GM21786 (cell line): ENCODE data around the gene CTNNA2.

Experiments
- ATAC-seq: cut with Tn5 transposase; IDR thresholded peaks from one replicate; pipeline ENCODE4 v1.9.1; 2021; ENCODE audit not compliant: unreplicated experiment

The CTNNA2 gene

DNA sequence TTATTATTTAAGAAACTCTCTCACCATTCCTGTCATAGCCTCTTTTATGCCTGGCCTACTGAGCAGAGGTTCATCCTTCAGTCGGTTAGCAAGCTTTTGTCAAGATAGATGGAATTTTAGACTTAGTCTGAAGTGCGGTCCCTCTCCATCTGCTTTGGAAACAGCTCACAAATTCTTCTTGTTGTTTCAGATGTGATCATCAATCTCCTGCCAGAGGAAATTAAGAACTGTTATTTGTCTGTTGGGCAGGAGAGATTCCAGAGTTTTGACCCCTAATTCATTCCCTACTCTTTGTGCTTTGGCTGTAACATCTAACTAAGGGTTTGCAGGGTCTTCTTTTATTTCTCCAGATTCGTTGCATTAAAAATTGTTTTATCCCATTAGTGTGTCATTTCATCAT lies 735.3 kb downstream of the CTNNA2 start:
- ATAC-seq = no peak

DNA sequence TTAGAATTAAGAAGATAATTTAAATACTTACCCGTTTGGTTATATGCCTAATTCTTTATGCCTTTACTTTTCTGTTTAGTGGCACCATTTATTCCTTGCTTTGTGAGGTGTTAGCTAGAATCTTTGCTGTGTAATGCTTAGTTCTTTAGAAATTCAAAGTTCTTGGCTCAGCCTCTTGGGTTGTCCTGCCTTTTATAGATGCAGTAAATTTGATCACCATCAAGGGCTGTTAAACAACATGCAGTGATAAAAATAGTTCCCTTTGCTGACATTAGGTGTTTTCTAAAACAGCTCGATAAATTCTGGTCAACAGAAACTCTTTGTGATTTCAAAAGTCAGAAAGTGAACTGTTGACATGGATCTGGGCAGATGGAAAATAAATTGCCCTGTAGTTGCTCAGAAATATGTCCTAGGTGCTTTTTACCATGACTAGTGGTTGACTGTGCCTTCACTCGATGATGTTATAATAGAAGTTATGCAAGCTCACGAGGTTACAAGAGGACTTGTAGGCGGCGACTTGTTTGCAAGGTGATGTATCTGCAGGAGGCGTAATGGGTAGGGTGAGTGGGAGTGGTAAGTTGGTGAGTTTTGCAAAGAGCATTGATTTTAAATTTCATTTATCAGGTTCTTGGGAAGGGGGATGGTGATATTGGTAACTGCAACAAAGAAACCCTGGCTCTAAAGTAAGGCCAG lies 739.6 kb downstream of the CTNNA2 start:
- ATAC-seq = no peak

DNA sequence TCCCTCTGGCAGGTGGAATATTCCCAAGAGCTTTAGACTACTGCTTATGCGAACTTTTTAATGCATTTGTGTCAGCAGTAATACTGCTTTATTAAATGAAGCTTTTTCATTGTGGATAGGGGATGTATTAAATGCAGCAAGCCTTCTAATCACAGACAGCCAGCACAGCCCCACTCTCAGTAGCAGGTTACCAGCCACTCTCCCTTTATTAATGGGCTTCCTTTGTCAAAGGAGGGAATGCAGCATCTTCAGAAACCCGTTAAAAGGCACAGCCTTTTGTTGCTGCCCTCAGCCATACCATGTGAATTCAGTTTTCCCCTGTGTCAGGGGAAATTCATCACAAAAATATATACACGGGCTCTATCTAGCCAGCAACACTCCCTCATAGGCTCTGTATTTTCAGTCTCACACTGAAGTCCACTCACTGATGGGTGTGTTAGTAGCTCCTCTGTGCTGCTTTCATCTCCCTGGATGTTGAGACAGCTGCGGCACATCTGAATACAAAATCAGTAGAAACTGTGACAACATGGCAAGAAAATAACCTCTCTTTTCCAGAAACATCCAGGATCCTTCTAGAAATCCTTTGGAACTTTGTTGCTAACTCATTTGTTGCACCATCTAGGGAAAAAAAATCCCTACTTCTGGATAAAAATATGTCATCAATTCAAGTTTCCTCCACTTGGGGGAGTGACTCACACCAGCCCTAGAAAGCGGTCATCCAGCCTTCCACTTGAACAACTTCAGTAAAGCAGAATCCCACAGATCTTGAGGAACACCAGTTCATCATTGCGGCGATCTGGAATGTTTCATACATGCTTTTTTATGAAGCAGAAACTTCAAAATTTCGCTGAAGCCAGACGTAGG lies 743.3 kb downstream of the CTNNA2 start:
- ATAC-seq = no peak

DNA sequence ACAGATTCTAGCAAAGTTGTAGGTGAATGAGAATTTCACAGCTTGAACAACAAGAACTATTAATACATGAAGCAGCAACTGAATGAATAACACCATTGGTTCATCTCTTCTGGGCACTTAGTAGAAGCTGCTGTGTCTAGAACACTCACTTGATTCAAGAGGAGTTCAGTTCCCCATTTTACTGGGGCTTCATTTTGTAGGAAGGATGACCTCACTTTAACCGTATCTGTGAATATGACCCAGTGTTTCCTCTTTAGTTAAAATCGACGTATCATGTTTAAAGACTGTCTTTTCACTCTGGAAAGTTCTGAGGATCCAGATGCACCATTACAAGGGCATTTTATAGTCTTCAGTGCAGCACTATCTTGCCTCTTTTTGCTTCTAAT lies 743.9 kb downstream of the CTNNA2 start:
- no peak for ATAC-seq

DNA sequence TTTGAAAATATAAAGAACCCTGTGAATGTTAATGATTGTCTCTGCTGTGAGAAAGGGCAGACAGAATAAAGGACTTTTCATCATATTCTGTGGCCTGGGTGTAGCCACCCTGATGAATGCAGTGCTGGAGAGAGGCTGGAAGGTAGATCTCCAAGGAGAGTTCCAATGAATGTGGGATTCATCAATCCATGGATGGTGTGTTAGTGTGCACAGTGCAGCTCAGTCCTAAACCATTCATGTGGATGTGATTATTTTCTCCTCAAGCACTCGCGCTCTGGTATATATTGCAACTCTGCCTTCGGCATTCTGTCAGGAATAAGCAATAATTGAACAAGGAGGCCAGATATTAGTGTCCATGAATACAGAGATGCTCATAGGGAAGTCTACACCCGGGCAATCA lies 744.6 kb downstream of the CTNNA2 start:
- no peak for ATAC-seq

DNA sequence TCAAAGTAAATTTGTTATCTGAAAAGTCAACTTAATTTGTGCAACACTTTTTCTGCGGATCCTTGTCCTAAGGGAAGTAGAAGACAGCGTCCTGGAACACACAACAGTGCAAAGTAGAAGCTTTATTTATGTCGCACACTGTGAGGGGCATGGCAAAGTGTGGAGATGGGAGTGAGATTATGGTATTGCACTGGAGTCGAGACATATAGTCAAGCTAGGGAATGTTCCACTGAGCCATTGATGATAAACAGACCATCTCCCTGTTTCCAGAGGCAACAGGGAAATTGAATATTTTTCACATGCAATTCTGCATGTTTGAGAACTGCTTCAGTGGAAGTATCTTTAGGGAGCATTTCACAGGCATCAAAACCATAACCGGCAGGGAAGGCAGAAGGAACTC lies 745.5 kb downstream of the CTNNA2 start:
- no peak for ATAC-seq

DNA sequence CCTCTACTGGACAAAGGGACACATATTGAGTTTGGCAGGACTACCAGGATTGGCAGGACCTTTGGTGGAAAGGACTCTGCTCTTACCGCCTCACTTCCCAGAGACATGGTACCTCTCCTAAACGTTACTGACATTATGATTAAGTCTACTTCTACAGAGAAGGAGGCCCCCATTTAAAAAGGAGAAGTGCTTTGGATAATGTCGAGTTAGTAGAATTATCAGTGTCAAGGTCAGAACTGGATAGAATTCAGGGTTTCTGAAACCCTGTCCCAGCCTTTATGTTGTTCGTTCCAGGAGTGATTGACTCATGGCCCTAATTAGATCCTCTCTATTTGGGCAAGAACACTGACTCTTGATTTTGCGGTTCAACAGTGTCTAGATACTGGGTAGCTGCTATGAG lies 745.9 kb downstream of the CTNNA2 start:
- ATAC-seq = no peak

DNA sequence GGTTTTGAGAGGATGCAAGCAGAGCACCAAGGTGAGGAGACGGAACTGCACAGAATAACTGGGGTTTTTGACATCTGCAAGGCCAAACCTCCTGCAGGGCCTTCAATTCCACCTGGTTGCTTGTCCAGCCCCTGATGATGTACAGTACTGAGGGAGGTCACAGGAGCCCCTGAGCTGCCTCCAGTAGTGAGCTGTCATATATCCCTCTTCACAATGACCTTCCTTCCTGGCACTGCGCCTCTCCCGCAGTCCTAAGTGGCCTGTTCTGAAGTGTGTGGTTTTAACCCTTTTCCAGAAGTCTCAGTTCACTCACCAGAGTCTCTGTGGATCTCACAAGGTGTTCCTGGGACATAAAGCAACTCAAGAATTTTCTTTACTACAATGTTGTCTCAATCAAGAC lies 746.4 kb downstream of the CTNNA2 start:
- ATAC-seq = no peak

DNA sequence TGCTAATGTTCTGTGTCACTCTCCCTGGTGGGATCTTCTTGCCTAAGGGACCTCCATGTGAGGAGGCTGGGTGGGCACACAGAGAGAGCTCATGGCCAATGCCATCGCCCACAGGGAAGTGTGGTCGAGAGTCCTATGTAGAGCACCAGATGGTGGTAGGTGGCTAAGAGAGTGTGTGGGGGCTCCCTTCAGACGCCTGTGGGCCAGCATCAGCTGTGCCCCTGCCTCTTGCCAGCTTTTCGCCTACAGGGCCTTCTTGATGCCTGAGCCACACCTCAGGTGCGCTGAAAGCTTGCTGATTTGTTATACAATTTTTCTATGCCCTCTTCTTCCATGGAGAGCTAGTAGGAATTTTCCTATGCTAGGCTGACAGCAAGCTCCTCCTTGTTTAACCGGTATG lies 753.4 kb downstream of the CTNNA2 start:
- no peak for ATAC-seq

DNA sequence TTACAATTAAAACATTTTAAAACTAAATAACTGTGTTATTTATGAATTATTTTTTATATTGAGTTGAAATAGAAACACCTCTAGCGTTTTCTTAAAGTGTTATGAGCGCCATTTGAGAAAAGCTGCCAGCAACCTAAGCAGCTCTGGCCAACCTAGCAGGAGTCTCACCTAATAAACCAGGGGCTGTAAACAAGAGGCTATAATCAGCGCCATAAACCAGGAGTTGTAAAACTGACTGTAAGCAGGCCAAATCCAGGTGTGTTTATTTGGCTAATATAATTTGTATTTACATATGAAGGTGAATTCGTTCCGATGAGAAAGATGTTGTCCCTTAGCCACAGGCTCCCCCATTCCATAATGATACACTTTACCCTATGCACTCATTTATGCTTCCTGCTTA lies 757.0 kb downstream of the CTNNA2 start:
- no peak for ATAC-seq

DNA sequence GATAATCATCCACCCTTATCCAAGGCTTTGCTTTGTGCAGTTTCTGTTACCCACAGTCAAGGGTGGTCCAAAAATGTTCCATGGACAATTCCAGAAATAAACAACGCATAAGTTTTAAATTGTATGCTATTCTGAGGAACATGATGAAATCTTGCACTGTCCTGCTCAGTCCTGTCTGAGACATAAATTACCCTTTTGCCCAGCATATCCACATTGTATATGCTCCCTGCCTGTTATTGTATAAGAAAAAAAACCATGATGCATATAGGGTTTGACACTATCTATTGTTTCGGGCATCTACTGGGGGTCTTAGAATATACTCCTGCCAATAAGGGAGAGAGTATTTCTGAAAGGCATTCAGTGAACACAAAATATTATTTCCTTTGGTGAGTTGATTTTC lies 767.7 kb downstream of the CTNNA2 start:
- no peak for ATAC-seq

DNA sequence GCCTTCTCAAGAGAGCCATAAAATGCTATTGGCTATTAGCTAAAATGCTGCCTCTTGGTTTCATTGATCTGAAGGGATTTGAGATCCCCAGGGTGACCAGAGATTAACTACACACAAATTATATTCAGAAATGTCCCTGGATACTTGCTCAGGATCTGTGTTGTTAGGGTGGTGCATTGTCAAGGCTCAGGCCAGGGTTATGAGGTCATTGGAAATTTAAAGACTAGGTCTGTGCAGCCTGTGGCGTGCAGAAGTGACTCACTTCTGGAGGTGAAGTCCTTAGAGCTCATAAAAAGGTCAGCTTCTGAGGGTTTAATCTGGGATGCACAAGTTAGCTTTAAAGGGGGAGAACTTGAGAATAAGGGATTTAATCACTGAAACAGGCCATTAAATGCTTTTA lies 768.2 kb downstream of the CTNNA2 start:
- ATAC-seq = no peak

DNA sequence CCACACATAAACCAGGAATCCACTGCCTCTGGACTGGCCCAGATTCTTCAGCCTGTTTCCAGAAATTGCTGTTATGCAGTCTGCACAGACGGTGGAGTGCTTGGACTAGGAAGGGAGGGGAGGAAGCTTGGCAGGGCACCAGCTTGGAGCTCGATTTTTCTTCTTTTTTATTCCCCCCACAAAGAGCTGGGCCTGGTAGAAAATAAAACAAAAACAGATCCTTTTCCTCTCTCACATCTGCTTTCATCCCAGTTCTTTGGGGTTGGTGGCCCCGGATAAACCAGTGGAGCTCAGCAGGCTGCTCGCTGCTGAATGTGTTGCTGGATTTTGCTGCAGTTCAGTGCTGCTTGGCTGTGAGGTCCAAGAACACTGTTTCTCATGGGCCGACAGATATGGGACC lies 775.7 kb downstream of the CTNNA2 start:
- no peak for ATAC-seq

DNA sequence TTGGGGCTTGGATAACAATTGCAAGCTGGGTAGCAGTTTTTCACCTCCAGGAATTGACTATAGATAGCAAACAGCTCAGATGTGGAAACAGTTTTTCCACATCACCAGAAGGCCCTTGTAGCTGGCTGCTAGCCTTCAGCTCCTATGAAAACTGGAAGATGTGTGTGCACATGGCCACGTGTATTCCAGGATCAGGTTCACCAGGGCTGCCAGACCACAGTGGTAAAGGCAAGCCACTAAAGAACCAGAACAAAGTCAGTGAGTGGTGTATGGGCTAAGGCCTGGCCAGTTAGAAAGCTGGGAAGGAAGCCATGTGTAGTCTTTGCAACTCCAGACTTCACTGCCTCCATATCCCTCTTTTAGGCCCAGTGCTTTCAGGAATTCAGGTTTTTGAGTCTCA lies 778.8 kb downstream of the CTNNA2 start:
- no peak for ATAC-seq

DNA sequence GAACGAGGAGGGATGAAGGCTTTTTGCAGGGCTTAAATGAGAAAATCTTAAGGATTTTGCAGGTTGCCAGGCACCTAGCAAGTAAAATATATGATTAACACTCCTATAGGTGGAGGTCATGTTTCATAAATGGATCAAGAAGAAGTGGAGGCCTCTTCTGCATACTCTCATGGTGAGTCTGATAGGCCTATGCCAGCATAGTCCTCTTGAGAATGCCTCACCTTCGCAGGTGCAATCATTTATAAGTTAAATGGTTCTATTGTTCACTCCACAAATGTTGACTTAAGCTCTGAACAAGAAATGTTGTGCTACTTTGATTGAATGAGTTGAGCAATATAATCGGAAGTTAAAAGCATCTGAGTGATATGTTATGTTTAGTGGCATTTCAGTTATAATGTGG lies 779.6 kb downstream of the CTNNA2 start:
- ATAC-seq = no peak

DNA sequence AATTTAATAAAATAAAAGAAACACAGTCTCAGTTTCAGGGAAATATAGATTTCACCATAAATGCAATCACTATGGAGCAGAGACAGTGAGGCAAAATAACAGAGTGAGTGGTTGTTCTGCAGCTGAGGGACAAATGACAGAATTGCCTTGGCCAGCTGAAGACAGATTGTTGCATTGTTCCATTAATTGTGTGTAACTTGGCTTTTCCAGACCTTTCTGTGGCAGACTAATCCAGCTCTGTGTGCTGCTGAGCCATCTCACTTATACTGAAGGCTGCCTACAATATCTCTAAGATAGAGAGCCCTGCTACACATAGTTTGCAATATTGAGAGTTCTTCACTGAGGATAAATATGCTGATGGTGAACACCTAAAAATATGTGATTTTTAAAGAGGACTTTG lies 780.2 kb downstream of the CTNNA2 start:
- ATAC-seq = no peak

DNA sequence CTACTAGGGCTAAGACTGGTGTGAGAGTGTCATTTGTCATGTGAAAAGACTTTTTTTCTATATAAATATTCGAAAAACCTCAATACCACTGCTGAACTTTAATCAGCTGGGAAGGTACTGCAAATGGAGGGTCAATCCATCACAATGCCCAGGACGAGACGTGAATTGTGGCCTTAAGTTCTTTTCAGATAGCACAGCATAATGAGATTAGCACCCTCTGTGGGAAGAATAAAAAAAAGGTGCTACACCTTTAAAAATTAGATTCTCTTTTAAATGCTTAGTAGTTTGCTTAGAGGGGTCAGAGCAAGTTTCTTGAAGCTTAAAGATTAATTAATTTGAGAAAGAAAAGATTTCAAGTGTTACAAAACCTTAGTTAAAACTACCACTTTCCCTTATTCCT lies 786.1 kb downstream of the CTNNA2 start:
- ATAC-seq = no peak

DNA sequence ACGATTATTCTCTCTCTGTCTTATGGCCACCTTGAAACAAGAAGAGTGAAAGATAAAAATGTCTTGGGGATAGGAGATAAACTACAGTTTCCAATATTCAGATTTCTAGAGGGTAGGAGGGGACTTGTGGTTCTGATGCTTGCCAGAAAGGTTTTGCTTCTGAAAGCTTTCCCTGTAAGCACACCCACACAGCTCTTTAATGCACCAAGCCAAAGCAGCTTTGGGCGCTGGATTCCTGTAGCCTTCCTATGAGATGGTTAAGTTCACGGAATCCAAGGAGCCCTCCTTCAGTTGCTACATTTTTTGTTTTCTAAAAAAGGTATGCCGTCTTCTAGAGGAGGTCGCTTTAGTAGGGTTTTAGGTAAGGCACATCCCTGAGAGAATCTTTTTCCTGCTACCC lies 786.8 kb downstream of the CTNNA2 start:
- ATAC-seq = no peak

DNA sequence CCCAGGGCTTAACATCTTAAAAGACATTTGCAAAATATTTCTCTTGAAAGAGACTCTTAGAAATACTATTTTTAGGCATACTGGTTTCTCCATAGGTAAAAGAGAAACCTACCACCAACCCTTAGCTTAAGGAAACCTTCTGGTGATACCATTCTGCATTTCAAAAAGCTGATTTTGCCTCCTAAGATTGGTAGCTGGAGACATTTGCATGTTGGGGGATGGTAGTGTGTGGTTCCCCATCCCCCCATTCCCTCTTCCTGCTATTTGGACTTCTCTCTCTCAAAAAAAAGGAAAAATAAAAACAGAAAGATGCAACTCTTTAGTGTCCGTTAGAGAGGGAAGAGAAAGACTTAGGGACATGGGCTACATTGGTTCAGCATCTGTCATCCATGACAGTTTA lies 787.5 kb downstream of the CTNNA2 start:
- no peak for ATAC-seq

DNA sequence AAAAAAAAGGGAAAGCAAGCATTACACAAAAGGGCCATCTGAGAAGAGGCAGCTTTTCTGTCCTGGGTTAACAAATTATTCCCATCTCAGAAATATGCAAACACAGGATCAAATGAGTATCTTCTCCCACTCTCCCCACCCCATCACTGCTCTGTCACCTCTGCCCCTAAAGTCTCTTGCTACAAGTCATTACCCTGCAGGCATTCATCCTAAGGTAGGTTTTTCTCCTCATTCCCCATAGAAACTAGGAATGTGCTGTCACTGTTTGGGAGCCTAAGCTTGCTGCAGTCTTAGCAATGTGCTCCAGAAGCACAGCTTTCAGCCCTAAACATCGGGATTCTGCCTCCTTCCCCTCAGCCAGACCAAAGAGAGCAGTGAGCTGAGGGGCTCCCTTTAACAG lies 788.1 kb downstream of the CTNNA2 start:
- no peak for ATAC-seq

DNA sequence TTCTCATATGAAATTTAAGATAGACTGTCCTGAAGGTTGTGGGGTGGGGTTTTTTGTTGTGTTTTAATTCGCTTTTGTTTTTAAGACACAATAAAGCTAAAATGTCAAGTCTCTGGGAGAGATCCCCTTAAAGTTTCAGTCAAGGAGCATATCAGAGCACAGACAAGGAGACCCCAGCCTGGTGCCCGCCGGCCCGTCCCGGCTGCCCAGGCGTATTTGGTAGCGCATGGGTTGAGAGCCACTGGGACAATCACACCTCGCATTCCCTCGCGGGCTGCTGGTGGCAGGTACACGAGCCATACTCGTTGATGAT lies 789.1 kb downstream of the CTNNA2 start:
- no peak for ATAC-seq

DNA sequence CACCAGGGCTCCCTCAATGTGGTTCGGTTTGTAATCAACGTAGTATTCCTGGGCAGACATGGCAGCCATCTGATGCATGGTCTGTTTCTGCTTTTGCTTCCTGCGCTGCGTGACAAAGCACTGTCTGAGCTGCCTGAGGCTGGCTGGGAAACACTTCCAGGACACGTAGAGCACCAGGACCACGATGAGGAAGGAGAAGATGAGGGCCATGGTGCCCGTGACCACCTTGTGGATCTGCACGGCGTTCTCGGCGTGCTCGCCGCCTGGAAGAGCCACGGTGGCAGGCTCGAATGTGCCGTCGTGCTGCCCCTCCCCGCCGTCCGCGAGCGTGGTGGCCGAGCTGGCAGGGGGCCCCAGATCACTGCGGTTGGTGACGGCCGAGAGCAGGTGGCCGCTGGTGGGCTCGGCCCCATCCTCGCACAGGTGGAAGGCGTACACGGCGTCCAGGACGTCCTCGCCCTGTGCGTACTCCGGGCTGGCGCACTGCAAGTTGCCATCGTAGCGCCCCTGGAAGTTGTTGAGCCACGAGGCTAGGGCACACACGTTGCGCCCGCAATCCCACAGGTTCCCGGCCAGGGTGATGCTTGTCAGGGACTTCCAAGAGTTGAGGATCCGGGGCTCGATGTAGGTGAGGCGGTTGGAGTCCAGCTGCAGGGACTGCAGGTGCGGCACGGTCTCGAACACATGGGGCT lies 789.6 kb downstream of the CTNNA2 start:
- ATAC-seq = no peak
